H1 (cell line): ENCODE data around the gene AKR1B1. TPM values are rescaled to one million over a fixed set of nuclear protein-coding genes. Genes with fewer than 3 reads are reported as not detected.

Experiments used
- CTCF ChIA-PET: fragments of 300-600 bp; sonication (Branson Sonifier 250); formaldehyde crosslinking; loops from one replicate; lab custom pipeline; 2021; ENCODE audit not compliant: partially characterized antibody; lab: Charles Lee
- POLR2A ChIA-PET: fragments of 300-600 bp; sonication (Branson Sonifier 250); formaldehyde crosslinking; loops from one replicate; lab custom pipeline; 2021; ENCODE audit warnings: inconsistent platforms; ENCODE audit not compliant: partially characterized antibody; lab: Charles Lee
- DNase-seq, 2 experiments: peaks; one replicate each; pipeline versions ENCODE4 v3.0.0 to v3.0.0-alpha.2; 2010 to 2022; ENCODE audit warnings: low spot score in 2 of 2, low read depth in 1 of 2, mixed read lengths in 1 of 2
- FAIRE-seq: peaks from 2 replicates; lab custom pipeline; 2011; peaks lifted over from hg19 to GRCh38; lab: Jason Lieb, UNC
- H2AFZ ChIP-seq: 2 replicates; pipeline ENCODE4 v1.8.1; 2012; ENCODE audit warnings: low read length, inconsistent platforms
- H2AK5ac ChIP-seq: 2 replicates; pipeline ENCODE4 v1.6.1; 2013; ENCODE audit warnings: low read depth, low read length
- H2BK120ac ChIP-seq: replicated peaks from 2 replicates; pipeline ENCODE3; 2013; ENCODE audit warnings: low read depth, low read length, inconsistent platforms
- H2BK12ac ChIP-seq: 2 replicates; pipeline ENCODE4 v1.6.1; 2013; ENCODE audit warnings: low read depth, low read length
- H2BK15ac ChIP-seq: 2 replicates; pipeline ENCODE4 v1.6.1; 2013; ENCODE audit warnings: low read length
- H2BK20ac ChIP-seq: 2 replicates; pipeline ENCODE4 v1.6.1; 2013; ENCODE audit warnings: low read length
- H2BK5ac ChIP-seq: 2 replicates; pipeline ENCODE4 v1.6.1; 2013; ENCODE audit warnings: low read depth, low read length
- H3K14ac ChIP-seq: 2 replicates; pipeline ENCODE4 v1.6.1; 2013; ENCODE audit warnings: inconsistent platforms; ENCODE audit not compliant: insufficient read length
- H3K18ac ChIP-seq: 2 replicates; pipeline ENCODE4 v1.6.1; 2013; ENCODE audit warnings: low read length; ENCODE audit errors: extremely low read depth
- H3K23ac ChIP-seq: 2 replicates; pipeline ENCODE4 v1.6.1; 2013; ENCODE audit warnings: inconsistent platforms; ENCODE audit not compliant: insufficient read length
- H3K23me2 ChIP-seq: 2 replicates; pipeline ENCODE4 v1.6.1; 2013; ENCODE audit warnings: low read depth, low read length
- H3K27ac ChIP-seq: 2 replicates; pipeline ENCODE4 v1.6.1; 2011; ENCODE audit warnings: low read depth, low read length, inconsistent platforms
- H3K27me3 ChIP-seq, 4 experiments: replicated peaks in 1 of 4; 1 replicate in 1 of 4; 2 replicates in 3 of 4; pipeline versions ENCODE4 v1.6.1 to v1.8.1; 2011 to 2013; ENCODE audit warnings: low read length in 3 of 4, mild to moderate bottlenecking in 3 of 4, inconsistent platforms in 2 of 4, mixed read lengths in 2 of 4, moderate library complexity in 1 of 4; ENCODE audit not compliant: control insufficient read depth in 3 of 4, insufficient read depth in 3 of 4; ENCODE audit errors: extremely low read depth in 1 of 4
- H3K36me3 ChIP-seq, 4 experiments: 2 replicates each; pipeline versions ENCODE4 v1.6.1 to v1.8.1; 2011 to 2013; ENCODE audit warnings: mild to moderate bottlenecking in 4 of 4, low read length in 3 of 4, moderate library complexity in 2 of 4, control low read depth in 1 of 4, inconsistent platforms in 1 of 4; ENCODE audit not compliant: insufficient read depth in 4 of 4, control insufficient read depth in 2 of 4
- H3K4ac ChIP-seq: replicated peaks from 2 replicates; pipeline ENCODE3; 2013; ENCODE audit warnings: low read length, low read depth, mixed read lengths, inconsistent platforms; ENCODE audit not compliant: insufficient read length
- H3K4me1 ChIP-seq, 4 experiments: replicated peaks in 1 of 4; 1 replicate in 1 of 4; 2 replicates in 3 of 4; pipeline versions ENCODE4 v1.6.1 to v1.8.1; 2011 to 2013; ENCODE audit warnings: low read length in 3 of 4, inconsistent platforms in 2 of 4, mixed read lengths in 1 of 4; ENCODE audit not compliant: insufficient read depth in 4 of 4, control insufficient read depth in 3 of 4
- H3K4me2 ChIP-seq, 2 experiments: 2 replicates each; pipeline versions ENCODE4 v1.6.1 to v1.8.1; 2011 to 2013; ENCODE audit warnings: low read depth in 2 of 2, low read length in 2 of 2, control low read depth in 1 of 2, inconsistent platforms in 1 of 2, mild to moderate bottlenecking in 1 of 2; ENCODE audit not compliant: insufficient read depth in 1 of 2
- H3K4me3 ChIP-seq, 4 experiments: fragments of 200-600, 300-600 bp in 1 of 4; sonication (generic), shearing (Covaris generic), sonication (Bioruptor Twin) in 1 of 4; 2 replicates each; pipeline versions ENCODE4 v1.5.1 to v1.8.1; 2011 to 2016; ENCODE audit warnings: low read length in 4 of 4, low read depth in 3 of 4, control low read depth in 2 of 4, inconsistent platforms in 2 of 4, mild to moderate bottlenecking in 2 of 4, mixed read lengths in 1 of 4, moderate library complexity in 1 of 4; ENCODE audit not compliant: insufficient read depth in 2 of 4; ENCODE audit errors: extremely low read depth in 1 of 4
- H3K56ac ChIP-seq: replicated peaks from 2 replicates; pipeline ENCODE3; 2013; ENCODE audit warnings: low read depth, mild to moderate bottlenecking, mixed read lengths, low read length, inconsistent platforms; ENCODE audit not compliant: insufficient read length
- H3K79me1 ChIP-seq: 2 replicates; pipeline ENCODE4 v1.6.1; 2013; ENCODE audit warnings: low read depth, low read length, control low read depth
- H3K79me2 ChIP-seq, 2 experiments: 2 replicates each; pipeline versions ENCODE4 v1.6.1 to v1.8.1; 2012 to 2013; ENCODE audit warnings: low read length in 2 of 2, mild to moderate bottlenecking in 2 of 2, inconsistent platforms in 1 of 2; ENCODE audit not compliant: insufficient read depth in 2 of 2, control insufficient read depth in 1 of 2
- H3K9ac ChIP-seq, 4 experiments: replicated peaks in 1 of 4; 1 replicate in 1 of 4; 2 replicates in 3 of 4; pipeline versions ENCODE4 v1.6.1 to v1.8.1; 2011 to 2013; ENCODE audit warnings: low read depth in 3 of 4, low read length in 3 of 4, control low read depth in 2 of 4, mild to moderate bottlenecking in 2 of 4, moderate library complexity in 2 of 4, inconsistent platforms in 1 of 4; ENCODE audit errors: extremely low read depth in 1 of 4
- H3K9me3 ChIP-seq, 2 experiments: 2 replicates each; pipeline versions ENCODE4 v1.6.1 to v1.8.1; 2012 to 2013; ENCODE audit warnings: mild to moderate bottlenecking in 2 of 2, moderate library complexity in 2 of 2, control low read depth in 1 of 2, inconsistent platforms in 1 of 2, low read depth in 1 of 2, low read length in 1 of 2, mixed read lengths in 1 of 2; ENCODE audit not compliant: insufficient read depth in 2 of 2
- H4K20me1 ChIP-seq, 2 experiments: replicated peaks in 1 of 2; 2 replicates each; pipeline versions ENCODE3 to v1.8.1; 2011 to 2013; ENCODE audit warnings: inconsistent platforms in 2 of 2, low read length in 2 of 2, mild to moderate bottlenecking in 1 of 2; ENCODE audit not compliant: insufficient read depth in 2 of 2, control insufficient read depth in 1 of 2
- H4K5ac ChIP-seq: 2 replicates; pipeline ENCODE4 v1.6.1; 2013; ENCODE audit warnings: low read length, low read depth, mixed read lengths, inconsistent platforms; ENCODE audit not compliant: insufficient read length
- H4K8ac ChIP-seq: 2 replicates; pipeline ENCODE4 v1.8.0; 2013; ENCODE audit warnings: mild to moderate bottlenecking, moderate library complexity, low read length, inconsistent platforms; ENCODE audit not compliant: insufficient read depth; ENCODE audit errors: extremely low read depth
- H4K91ac ChIP-seq: replicated peaks from 2 replicates; pipeline ENCODE3; 2013; ENCODE audit warnings: low read length, mixed read lengths, inconsistent platforms; ENCODE audit not compliant: insufficient read length
- BRCA1 ChIP-seq: IDR thresholded peaks from 2 replicates; pipeline ENCODE4 v1.6.1; 2012; ENCODE audit warnings: low read depth, low read length, improper control_type of control experiment
- CHD1 ChIP-seq: IDR thresholded peaks from 2 replicates; pipeline ENCODE4 v1.6.1; 2012; ENCODE audit warnings: low read depth, low read length, improper control_type of control experiment
- CHD2 ChIP-seq: IDR thresholded peaks from 2 replicates; pipeline ENCODE4 v1.6.1; 2012; ENCODE audit warnings: low read length, improper control_type of control experiment
- CREB1 ChIP-seq: IDR thresholded peaks from 2 replicates; pipeline ENCODE4 v1.6.1; 2012; ENCODE audit warnings: inconsistent platforms
- E2F6 ChIP-seq: IDR thresholded peaks from 2 replicates; pipeline ENCODE4 v1.6.1; 2012; ENCODE audit warnings: inconsistent platforms
- FOSL1 ChIP-seq: IDR thresholded peaks from 2 replicates; pipeline ENCODE4 v1.6.1; 2011; ENCODE audit warnings: mild to moderate bottlenecking, low read depth, low read length, moderate library complexity; ENCODE audit not compliant: insufficient read depth
- JUN ChIP-seq: IDR thresholded peaks from 2 replicates; pipeline ENCODE4 v1.6.1; 2011; ENCODE audit warnings: low read depth, mild to moderate bottlenecking, improper control_type of control experiment, low read length
- KDM1A ChIP-seq: fragments of 200-600, 300-600 bp; sonication (generic); IDR thresholded peaks from 2 replicates; pipeline ENCODE4 v1.7.1; 2016; ENCODE audit warnings: mild to moderate bottlenecking, low read length, borderline replicate concordance
- POLR2A ChIP-seq, 2 experiments: IDR thresholded peaks; 1 replicate in 1 of 2; 2 replicates in 1 of 2; pipeline ENCODE4 v1.6.1; 2011; ENCODE audit warnings: low read depth in 2 of 2, low read length in 2 of 2, mild to moderate bottlenecking in 2 of 2; ENCODE audit errors: control extremely low read depth in 1 of 2
- RXRA ChIP-seq: IDR thresholded peaks from 2 replicates; pipeline ENCODE4 v1.6.1; 2011; ENCODE audit warnings: low read depth, mild to moderate bottlenecking, low read length, moderate library complexity; ENCODE audit not compliant: insufficient read depth
- SIN3A ChIP-seq, 2 experiments: IDR thresholded peaks in 1 of 2; conservative IDR thresholded peaks in 1 of 2; 2 replicates each; pipeline ENCODE4 v1.6.1; 2011 to 2012; ENCODE audit warnings: low read length in 2 of 2, improper control_type of control experiment in 1 of 2, low read depth in 1 of 2, mild to moderate bottlenecking in 1 of 2
- SRF ChIP-seq: IDR thresholded peaks from 2 replicates; pipeline ENCODE4 v1.6.1; 2011; ENCODE audit warnings: mild to moderate bottlenecking, low read depth, low read length, moderate library complexity
- TAF7 ChIP-seq: optimal IDR thresholded peaks from 2 replicates; pipeline ENCODE3; 2011; ENCODE audit warnings: low read depth, mild to moderate bottlenecking, inconsistent platforms, low read length, moderate library complexity, borderline replicate concordance
- TBP ChIP-seq: IDR thresholded peaks from 2 replicates; pipeline ENCODE4 v1.6.1; 2011; ENCODE audit warnings: low read depth, low read length, improper control_type of control experiment
- ZNF274 ChIP-seq: IDR thresholded peaks from 2 replicates; pipeline ENCODE4 v1.7.0; 2012; ENCODE audit warnings: low read length, borderline replicate concordance; ENCODE audit errors: extremely low read depth
- WGBS, 2 experiments: shearing (Covaris generic) in 1 of 2; methylation state at CpG; one replicate each; pipeline versions ENCODE4 v1.1.6 to v1.1.7; 2013 to 2015; ENCODE audit warnings: low lambda C conversion rate in 2 of 2, mixed read lengths in 2 of 2, inconsistent platforms in 1 of 2, low coverage in 1 of 2, missing lambda C conversion rate in 1 of 2; ENCODE audit not compliant: insufficient replicate concordance in 2 of 2, insufficient coverage in 1 of 2, insufficient read length in 1 of 2; ENCODE audit errors: extremely low coverage in 1 of 2, missing lambda C conversion rate in 1 of 2; 5-methylcytosine and 5-hydroxymethylcytosine counted together
- polyA plus RNA-seq, 7 experiments: library from polyadenylated mRNA; depleted of rRNA in 3 of 7; stranded (reverse) in 5 of 7; unstranded in 2 of 7; fragments of >200 nt in 5 of 7; fragments of 200-250 nt in 2 of 7; gene quantifications; 1 replicate in 5 of 7; 2 replicates in 1 of 7; 4 replicates in 1 of 7; pipeline versions ENCODE4 v1.2.1 to v1.2.3, GENCODE V29; 2011 to 2013; ENCODE audit warnings: missing spikeins in 2 of 7, mixed read lengths in 2 of 7
- total RNA-seq: library from RNA; stranded (reverse); fragmentation: NEBNext Ultra II Directional; extraction: Animal tissue kit (Norgen Biotek cat#: 25700); gene quantifications from 2 replicates; pipeline ENCODE4 v1.2.1, GENCODE V29; 2021

Gene AKR1B1
- total and polyA plus RNA-seq, 2 of the 8 experiments (the other 6 are each of a cell fraction or from before 2014, with no cell fraction given) = 195 to 273 TPM

- no peak overlapping the region for H3K18ac ChIP-seq
- H3K56ac ChIP-seq = no peak overlapping the region
- ChIA-PET CTCF (interaction anchor here (1.1 kb wide), 1 partner anchor 13 kb away, joined by 3 read pairs; no protein-coding TSS in a partner anchor), POLR2A (no interaction called here)
- no peak overlapping the region for H4K5ac ChIP-seq
- WGBS, 2 experiments = 84% methylated on average over 3 of the region's 3 CpGs; no CpG with 5 or more reads in 1 of the 2 experiments
- no peak overlapping the region for H3K4ac ChIP-seq
- H3K4me3 ChIP-seq = no peak overlapping the region
- no peaks in the 10 kb centered on the region for H3K79me1 ChIP-seq
- H3K36me3 ChIP-seq = no peaks in the 10 kb centered on the region
- no peak overlapping the region for H2BK12ac ChIP-seq
- no peak overlapping the region for H2AFZ ChIP-seq
- no peak overlapping the region for H3K23ac ChIP-seq
- H3K23me2 ChIP-seq = no peaks in the 10 kb centered on the region
- H2AK5ac ChIP-seq = no peak overlapping the region
- H2BK5ac ChIP-seq = no peak overlapping the region
- no peak overlapping the region for H2BK15ac ChIP-seq
- 0 out of 2 replicates have a peak overlapping the region, but pooled peaks have one; percentile 72 for H4K8ac ChIP-seq
- FAIRE-seq (no peak), DNase-seq (no peak)
- H3K4me1 ChIP-seq = peaks cover 0 to 6% (median 2%) of the 10 kb centered on the region in 4 experiments; a peak in 3 of 7 replicates
- no peaks in the 10 kb centered on the region for H3K79me2 ChIP-seq
- no peak overlapping the region for H4K91ac ChIP-seq
- no peak overlapping the region for H3K27ac ChIP-seq
- no peaks in the 10 kb centered on the region for H4K20me1 ChIP-seq
- H3K27me3 ChIP-seq = no peaks in the 10 kb centered on the region
- no peak overlapping the region for H2BK20ac ChIP-seq
- no peak overlapping the region for H2BK120ac ChIP-seq
- no peak overlapping the region for H3K9ac ChIP-seq
- no peak overlapping the region for H3K14ac ChIP-seq
- no peaks in the 10 kb centered on the region for H3K9me3 ChIP-seq
- H3K4me2 ChIP-seq = peak overlapping the region in 1 of 2 experiments; percentile 17; a peak in 1 of 4 replicates
- TF ChIP-seq KDM1A (no peak), BRCA1 (no peak), TBP (no peak), POLR2A (IDR thresholded peaks at IDR 0.05; ENCODE audit: control extremely low read depth in 1 of 2, low read depth in 2 of 2, low read length in 2 of 2) (no peak), FOSL1 (no peak), CHD2 (no peak), E2F6 (no peak), JUN (no peak), CREB1 (no peak), TAF7 (no peak), CHD1 (no peak), SIN3A (conservative IDR thresholded peaks at IDR 0.05 in 1 of 2, IDR thresholded peaks at IDR 0.05 in 1 of 2; ENCODE audit: low read depth in 1 of 2, low read length in 2 of 2) (no peak), ZNF274 (no peak), RXRA (no peak), SRF (no peak)
These were observed 51.6 kb downstream of the AKR1B1 start for GRCh38 chr7:134407311-134407710.
